ENCODE results near the gene MLXIP. TPM values are rescaled to one million over a fixed set of nuclear protein-coding genes. Genes with fewer than 3 reads are reported as not detected.

The MLXIP gene
- total and polyA plus RNA-seq, 2 of the 13 experiments (the other 11 are each of a cell fraction or from before 2014, with no cell fraction given) = 5.3 to 6.7 TPM

- TF ChIP-seq, protein P1, sequence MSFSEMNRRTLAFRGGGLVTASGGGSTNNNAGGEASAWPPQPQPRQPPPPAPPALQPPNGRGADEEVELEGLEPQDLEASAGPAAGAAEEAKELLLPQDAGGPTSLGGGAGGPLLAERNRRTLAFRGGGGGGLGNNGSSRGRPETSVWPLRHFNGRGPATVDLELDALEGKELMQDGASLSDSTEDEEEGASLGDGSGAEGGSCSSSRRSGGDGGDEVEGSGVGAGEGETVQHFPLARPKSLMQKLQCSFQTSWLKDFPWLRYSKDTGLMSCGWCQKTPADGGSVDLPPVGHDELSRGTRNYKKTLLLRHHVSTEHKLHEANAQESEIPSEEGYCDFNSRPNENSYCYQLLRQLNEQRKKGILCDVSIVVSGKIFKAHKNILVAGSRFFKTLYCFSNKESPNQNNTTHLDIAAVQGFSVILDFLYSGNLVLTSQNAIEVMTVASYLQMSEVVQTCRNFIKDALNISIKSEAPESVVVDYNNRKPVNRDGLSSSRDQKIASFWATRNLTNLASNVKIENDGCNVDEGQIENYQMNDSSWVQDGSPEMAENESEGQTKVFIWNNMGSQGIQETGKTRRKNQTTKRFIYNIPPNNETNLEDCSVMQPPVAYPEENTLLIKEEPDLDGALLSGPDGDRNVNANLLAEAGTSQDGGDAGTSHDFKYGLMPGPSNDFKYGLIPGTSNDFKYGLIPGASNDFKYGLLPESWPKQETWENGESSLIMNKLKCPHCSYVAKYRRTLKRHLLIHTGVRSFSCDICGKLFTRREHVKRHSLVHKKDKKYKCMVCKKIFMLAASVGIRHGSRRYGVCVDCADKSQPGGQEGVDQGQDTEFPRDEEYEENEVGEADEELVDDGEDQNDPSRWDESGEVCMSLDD (CRISPR knock-in tag; IDR thresholded peaks at IDR 0.05; ENCODE audit: borderline replicate concordance) = no peak
- TF ChIP-seq ZFP36 (IDR thresholded peaks at IDR 0.05; ENCODE audit: borderline replicate concordance, low read depth, low read length, partially characterized antibody) (no peak), ZNF3 (CRISPR knock-in tag; IDR thresholded peaks at IDR 0.05) (no peak), HDAC2 (CRISPR knock-in tag; IDR thresholded peaks at IDR 0.05) (peak; percentile 50; the same call in 1 of the 2 replicates), MTA1 (CRISPR knock-in tag; IDR thresholded peaks at IDR 0.05; ENCODE audit: borderline replicate concordance) (peak; percentile 76; the same call in 1 of the 2 replicates), ATF7 (IDR thresholded peaks at IDR 0.05) (peak; percentile 64), ATF7 (CRISPR knock-in tag; IDR thresholded peaks at IDR 0.05) (peak; percentile 29; the same call in 1 of the 2 replicates), ZNF713 (CRISPR knock-in tag; IDR thresholded peaks at IDR 0.05) (no peak), TRIM24 (CRISPR knock-in tag; IDR thresholded peaks at IDR 0.05) (no peak), REXO4 (CRISPR knock-in tag; IDR thresholded peaks at IDR 0.05; ENCODE audit: borderline replicate concordance) (no peak), ZNF556 (CRISPR knock-in tag; IDR thresholded peaks at IDR 0.05; ENCODE audit: borderline replicate concordance) (peak; percentile 74; the same call in 1 of the 2 replicates), MTF2 (CRISPR knock-in tag; IDR thresholded peaks at IDR 0.05; ENCODE audit: borderline replicate concordance) (no peak), FUBP1 (CRISPR knock-in tag; IDR thresholded peaks at IDR 0.05; ENCODE audit: borderline replicate concordance) (no peak), TEAD3 (CRISPR knock-in tag; optimal IDR thresholded peaks at IDR 0.05; ENCODE audit: borderline replicate concordance) (no peak), FOXP1 (IDR thresholded peaks at IDR 0.05) (no peak), FOXP1 (CRISPR knock-in tag; IDR thresholded peaks at IDR 0.05) (no peak), EHMT2 (IDR thresholded peaks at IDR 0.05; ENCODE audit: borderline replicate concordance, low read depth, low read length) (no peak), THAP11 (CRISPR knock-in tag; IDR thresholded peaks at IDR 0.05) (peak; percentile 30; the same call in 1 of the 2 replicates), ATF4 (CRISPR knock-in tag; IDR thresholded peaks at IDR 0.05) (no peak), E2F1 (CRISPR knock-in tag; IDR thresholded peaks at IDR 0.05) (no peak), ISX (CRISPR knock-in tag; conservative IDR thresholded peaks at IDR 0.05) (no peak; the same call in 1 of the 2 replicates)
- TF ChIP-seq, protein P2, sequence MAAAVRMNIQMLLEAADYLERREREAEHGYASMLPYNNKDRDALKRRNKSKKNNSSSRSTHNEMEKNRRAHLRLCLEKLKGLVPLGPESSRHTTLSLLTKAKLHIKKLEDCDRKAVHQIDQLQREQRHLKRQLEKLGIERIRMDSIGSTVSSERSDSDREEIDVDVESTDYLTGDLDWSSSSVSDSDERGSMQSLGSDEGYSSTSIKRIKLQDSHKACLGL (CRISPR knock-in tag; IDR thresholded peaks at IDR 0.05) = peak; percentile 86
Measured at GRCh38 chr12:122078141-122079032, at the start of gene MLXIP (continued).
